Progenitor cell of endocrine pancreas (in vitro differentiated cells): ENCODE results near the gene ZFAND3. TPM values are rescaled to one million over a fixed set of nuclear protein-coding genes. Genes with fewer than 3 reads are reported as not detected.
A peak's percentile ranks its signal among the peaks of the same experiment; 100 is the strongest.

Experiments used
- DNase-seq: peaks from one replicate; pipeline ENCODE4 v3.0.0; 2021; ENCODE audit warnings: low spot score; ENCODE audit not compliant: unreplicated experiment
- H3K27ac Mint-ChIP-seq: 2 replicates; pipeline ENCODE4 v1.8.0; 2021; ENCODE audit warnings: mild to moderate bottlenecking, moderate library complexity, mixed read lengths
- H3K27me3 Mint-ChIP-seq: 2 replicates; pipeline ENCODE4 v1.8.0; 2021; ENCODE audit warnings: mixed read lengths
- H3K36me3 Mint-ChIP-seq: 2 replicates; pipeline ENCODE4 v1.8.0; 2022; ENCODE audit warnings: mixed read lengths; ENCODE audit not compliant: insufficient read depth
- H3K4me1 Mint-ChIP-seq: 2 replicates; pipeline ENCODE4 v1.8.0; 2021; ENCODE audit warnings: low read depth, mixed read lengths
- H3K4me3 Mint-ChIP-seq: 2 replicates; pipeline ENCODE4 v1.8.0; 2021; ENCODE audit warnings: low read depth, mild to moderate bottlenecking, moderate library complexity, mixed read lengths
- H3K9me3 Mint-ChIP-seq: 2 replicates; pipeline ENCODE4 v1.8.0; 2021; ENCODE audit warnings: low read depth, mixed read lengths
- total RNA-seq: library from RNA; stranded (reverse); gene quantifications from 2 replicates; pipeline ENCODE4 v1.2.1, GENCODE V29; 2021
- TF ChIP-seq, protein P1 (sequence below): fragments of 200-600 bp; sonication (generic); IDR thresholded peaks from one replicate; pipeline ENCODE4 v1.5.0; 2021; ENCODE audit warnings: antibody characterized with exemption, mild to moderate bottlenecking; ENCODE audit not compliant: unreplicated experiment

Gene ZFAND3
- total RNA-seq, 1 donor from 2014 or later, result 102 TPM

DNA sequence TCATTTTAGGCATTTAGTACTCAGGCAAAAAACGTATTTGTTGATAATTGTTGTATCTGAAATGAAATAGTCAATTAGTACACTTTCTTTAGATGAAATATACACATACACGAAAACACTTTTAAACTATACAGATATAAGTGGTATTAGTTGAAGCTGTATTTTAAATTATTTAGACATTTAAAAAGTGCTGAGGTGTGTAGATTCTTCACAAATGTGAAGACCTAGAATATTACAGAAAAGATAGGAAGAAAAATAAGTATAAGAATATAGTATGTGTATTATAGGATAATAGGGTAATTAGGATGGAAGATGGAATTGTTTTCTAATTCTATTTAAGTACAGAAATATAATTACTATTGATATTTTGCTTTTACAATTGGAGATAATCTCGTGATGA is 4.6 kb downstream of the ZFAND3 start:
- H3K9me3 Mint-ChIP-seq, result no peaks in the 10 kb centered on the region
- no peak for DNase-seq
- TF ChIP-seq, protein P1, sequence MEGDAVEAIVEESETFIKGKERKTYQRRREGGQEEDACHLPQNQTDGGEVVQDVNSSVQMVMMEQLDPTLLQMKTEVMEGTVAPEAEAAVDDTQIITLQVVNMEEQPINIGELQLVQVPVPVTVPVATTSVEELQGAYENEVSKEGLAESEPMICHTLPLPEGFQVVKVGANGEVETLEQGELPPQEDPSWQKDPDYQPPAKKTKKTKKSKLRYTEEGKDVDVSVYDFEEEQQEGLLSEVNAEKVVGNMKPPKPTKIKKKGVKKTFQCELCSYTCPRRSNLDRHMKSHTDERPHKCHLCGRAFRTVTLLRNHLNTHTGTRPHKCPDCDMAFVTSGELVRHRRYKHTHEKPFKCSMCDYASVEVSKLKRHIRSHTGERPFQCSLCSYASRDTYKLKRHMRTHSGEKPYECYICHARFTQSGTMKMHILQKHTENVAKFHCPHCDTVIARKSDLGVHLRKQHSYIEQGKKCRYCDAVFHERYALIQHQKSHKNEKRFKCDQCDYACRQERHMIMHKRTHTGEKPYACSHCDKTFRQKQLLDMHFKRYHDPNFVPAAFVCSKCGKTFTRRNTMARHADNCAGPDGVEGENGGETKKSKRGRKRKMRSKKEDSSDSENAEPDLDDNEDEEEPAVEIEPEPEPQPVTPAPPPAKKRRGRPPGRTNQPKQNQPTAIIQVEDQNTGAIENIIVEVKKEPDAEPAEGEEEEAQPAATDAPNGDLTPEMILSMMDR, result no peak
- H3K4me1 Mint-ChIP-seq, result peaks cover 35% of the 10 kb centered on the region
- H3K4me3 Mint-ChIP-seq, result no peak overlapping the region
- H3K36me3 Mint-ChIP-seq, result peaks cover 1% of the 10 kb centered on the region
- no peaks in the 10 kb centered on the region for H3K27me3 Mint-ChIP-seq
- H3K27ac Mint-ChIP-seq, result no peak overlapping the region

DNA sequence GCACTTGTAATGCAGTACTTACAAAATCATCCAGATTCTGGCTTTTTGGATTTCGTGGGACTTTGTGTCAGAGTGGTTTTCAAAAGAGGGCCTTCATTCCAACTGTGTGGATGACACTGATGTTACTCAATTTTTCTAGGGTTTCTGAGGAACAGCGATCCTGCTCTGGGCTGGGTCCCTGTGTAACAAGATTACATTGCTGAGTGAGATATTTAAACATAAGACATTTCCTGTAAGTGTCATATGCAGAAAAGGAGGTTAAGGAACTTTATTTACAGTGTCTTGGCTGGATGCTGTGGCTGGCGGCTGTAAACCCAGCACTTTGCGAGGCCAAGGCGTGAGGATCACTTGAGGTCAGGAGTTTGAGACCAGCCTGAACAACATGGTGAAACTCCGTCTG is 6.7 kb downstream of the ZFAND3 start:
- no peak for DNase-seq
- Mint-ChIP-seq H3K4me1 (peaks cover 36% of the 10 kb centered on the region), H3K36me3 (peaks cover 1% of the 10 kb centered on the region), H3K4me3 (no peak overlapping the region), H3K9me3 (no peaks in the 10 kb centered on the region), H3K27ac (peak overlapping the region; percentile 22), H3K27me3 (no peaks in the 10 kb centered on the region)
- TF ChIP-seq, protein P1, result no peak

DNA sequence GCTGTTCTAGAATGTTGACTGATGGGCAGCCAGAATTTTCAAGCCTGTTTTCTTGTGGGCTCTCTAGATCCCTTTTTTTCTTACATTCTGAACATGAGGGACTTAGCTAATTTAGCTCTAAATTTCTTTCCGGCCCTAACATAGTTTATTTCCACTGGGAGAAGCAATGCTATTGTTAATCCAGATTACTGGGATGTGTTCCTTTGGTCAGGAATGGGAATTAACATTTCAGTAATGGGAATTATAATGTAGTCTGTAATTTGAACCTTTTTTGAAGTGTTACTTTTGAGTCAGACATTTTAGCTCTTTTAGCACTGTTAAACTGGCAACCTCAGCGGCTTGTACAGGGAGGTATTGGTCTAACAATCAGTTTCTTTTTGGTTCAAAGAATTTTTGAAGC is 7.5 kb downstream of the ZFAND3 start:
- H3K36me3 Mint-ChIP-seq, result peaks cover 2% of the 10 kb centered on the region

DNA sequence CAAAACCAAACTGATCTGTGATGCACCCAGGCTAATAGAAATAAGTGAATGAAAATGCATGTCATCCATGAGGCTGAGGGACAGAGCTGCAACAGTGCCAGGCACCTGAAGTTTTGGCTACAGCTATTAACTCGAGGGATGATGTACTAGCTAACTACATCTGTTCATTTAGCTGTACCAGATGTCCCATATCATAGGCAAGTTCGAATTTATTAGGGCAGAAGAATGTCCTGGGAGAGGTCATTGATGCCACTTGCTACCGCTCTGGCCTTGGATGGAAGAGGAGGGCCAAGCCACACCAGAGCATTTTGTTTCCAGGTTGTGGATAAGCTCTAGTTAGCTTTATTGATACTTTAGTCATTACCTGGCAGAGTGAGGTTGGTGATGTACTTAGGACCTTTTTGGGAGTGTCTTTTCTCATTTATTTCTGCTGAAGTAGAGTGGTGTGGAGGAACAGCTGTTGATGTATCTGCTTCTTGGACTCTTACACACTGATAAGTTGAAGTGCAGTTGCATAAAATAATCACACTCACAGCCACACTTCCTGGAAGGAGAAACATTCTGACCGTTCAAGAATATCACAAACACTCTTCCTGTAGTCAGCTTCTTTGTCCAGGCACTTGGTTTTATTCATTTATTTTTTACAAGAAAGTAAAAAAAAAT is 8.2 kb downstream of the ZFAND3 start:
- no peak for DNase-seq
- peaks cover 6% of the 10 kb centered on the region for H3K36me3 Mint-ChIP-seq
- TF ChIP-seq, protein P1, result no peak
- H3K27ac Mint-ChIP-seq, result peak overlapping the region; percentile 68
- no peaks in the 10 kb centered on the region for H3K9me3 Mint-ChIP-seq
- H3K27me3 Mint-ChIP-seq, result no peaks in the 10 kb centered on the region
- H3K4me3 Mint-ChIP-seq, result no peak overlapping the region
- peaks cover 29% of the 10 kb centered on the region for H3K4me1 Mint-ChIP-seq

More for the DNA sequence above, 7.5 kb downstream of the ZFAND3 start:
- H3K9me3 Mint-ChIP-seq, result no peaks in the 10 kb centered on the region
- H3K4me1 Mint-ChIP-seq, result peaks cover 35% of the 10 kb centered on the region
- H3K4me3 Mint-ChIP-seq, result no peak overlapping the region
- no peaks in the 10 kb centered on the region for H3K27me3 Mint-ChIP-seq
- DNase-seq, result no peak
- no peak overlapping the region for H3K27ac Mint-ChIP-seq
- TF ChIP-seq, protein P1, result no peak

DNA sequence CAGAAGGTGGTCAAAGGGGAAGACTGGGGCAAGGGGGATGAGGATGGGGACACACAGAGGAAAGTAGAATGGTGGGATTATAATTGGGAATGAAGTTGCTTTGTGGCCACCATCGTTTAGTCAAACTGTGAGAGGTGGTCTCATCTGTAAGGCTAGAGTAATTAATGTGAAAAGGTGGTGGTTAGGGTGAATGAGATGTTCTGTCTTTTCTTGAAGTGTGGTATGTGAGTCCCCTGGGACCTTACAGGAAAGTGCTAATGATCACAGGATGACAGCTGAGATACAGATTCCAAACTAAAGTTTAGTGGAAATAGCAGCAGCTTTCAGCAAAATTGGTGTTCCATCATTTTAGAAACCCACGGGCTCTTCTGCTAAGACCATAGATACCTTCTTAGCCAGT is 10.7 kb downstream of the ZFAND3 start:
- Mint-ChIP-seq H3K27ac (peak overlapping the region; percentile 25), H3K36me3 (peaks cover 21% of the 10 kb centered on the region), H3K9me3 (peaks cover 6% of the 10 kb centered on the region), H3K4me3 (no peak overlapping the region), H3K4me1 (peaks cover 19% of the 10 kb centered on the region), H3K27me3 (no peaks in the 10 kb centered on the region)
- no peak for DNase-seq
- TF ChIP-seq, protein P1, result no peak
